Stimulated activated CD4-positive, alpha-beta T cell treated with anti-CD3 and anti-CD28 coated beads, Interleukin-12 subunit alpha, Interleukin-12 subunit beta, amount 100 ng/mL, for 4 hours (primary cell): ENCODE data around the gene B4GALT7.
A peak's percentile ranks its signal among the peaks of the same experiment; 100 is the strongest.
"Not testable (repeated sequence)": the region's sequence is repeated elsewhere in the genome, so short reads cannot be mapped to it uniquely, and the experiment has no call there.

ENCODE experiments used
- DNase-seq: peaks from one replicate; pipeline ENCODE4 v3.0.0-alpha.2; 2020

The B4GALT7 gene

GRCh38 chr5:177599731-177600507, at the start of gene B4GALT7:
B4GALT7 (plus strand) TSS chr5:177600132; CDS start chr5:177600211, 79 bp downstream.
- peak; percentile 88 for DNase-seq

- DNase-seq: no peak
Measured at GRCh38 chr5:177552839-177553455, 47.0 kb upstream of the B4GALT7 start.

DNA sequence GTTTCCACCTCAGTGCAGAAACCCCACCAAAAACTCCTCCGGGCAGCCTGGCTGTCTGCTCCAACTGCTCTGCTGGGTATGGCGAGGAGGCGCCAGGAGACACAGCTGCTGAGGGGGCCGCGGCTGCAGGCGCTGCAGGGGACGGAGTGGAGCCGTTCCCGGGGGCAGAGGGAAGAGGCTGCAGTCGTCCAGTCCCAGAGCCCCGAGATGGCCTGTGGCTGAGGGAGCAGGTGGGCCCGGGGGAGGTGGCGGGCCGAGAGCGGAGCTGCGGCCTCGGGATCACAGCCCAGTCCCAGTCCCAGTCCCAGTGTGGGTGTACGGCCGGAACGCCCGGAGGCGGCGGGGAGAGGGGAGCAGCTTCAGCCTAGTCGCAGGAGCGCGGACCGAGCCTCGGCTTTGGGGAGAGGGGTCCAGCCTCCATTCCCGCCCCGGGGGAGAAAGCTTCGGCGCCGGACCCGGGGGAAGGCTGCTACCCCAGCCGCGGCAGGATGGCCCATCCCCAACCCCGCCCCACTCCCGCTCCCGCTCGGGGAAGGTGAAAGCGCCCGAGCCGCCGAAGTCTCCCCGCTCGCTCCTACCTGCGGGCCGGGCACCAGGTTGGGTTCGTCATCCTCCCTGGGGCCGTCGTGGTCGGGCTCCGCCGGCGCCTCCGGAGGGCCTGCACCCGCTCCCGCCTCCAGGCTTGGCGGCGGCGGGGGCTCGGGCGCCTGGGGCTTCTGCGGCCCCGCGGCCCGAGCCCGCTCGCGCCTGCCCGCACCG, 46.1 kb upstream of the B4GALT7 start:
- DNase-seq: peak; percentile 43

- DNase-seq: peak; percentile 95
Measured at GRCh38 chr5:177554474-177555111, 45.3 kb upstream of the B4GALT7 start, which contains the start of gene FAM193B. FAM193B (minus strand) TSS chr5:177554563; CDS start chr5:177554458, 105 bp downstream.

DNA sequence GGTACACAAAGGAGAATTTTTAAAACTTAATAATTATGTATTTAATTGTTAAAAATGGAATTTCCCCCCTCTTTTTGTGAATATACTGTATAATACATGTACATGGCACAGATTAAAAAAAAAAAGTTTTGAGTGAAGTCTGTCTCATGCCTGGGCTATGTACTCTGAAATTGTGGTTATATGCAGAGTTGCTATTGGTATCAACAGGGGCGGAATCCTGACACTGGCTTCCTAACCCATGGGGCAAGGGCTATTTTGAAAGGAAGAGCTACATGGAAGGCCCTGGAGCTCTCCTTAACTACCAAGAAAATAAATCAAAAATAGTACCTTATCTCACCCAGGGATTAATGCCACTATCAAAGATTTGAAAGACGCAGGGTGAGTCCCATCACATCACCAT, 44.7 kb upstream of the B4GALT7 start:
- DNase-seq: no peak

GRCh38 chr5:177555665-177556064, 44.3 kb upstream of the B4GALT7 start:
- no peak for DNase-seq

- no peak for DNase-seq
Measured at GRCh38 chr5:177557041-177557647, 42.8 kb upstream of the B4GALT7 start.

GRCh38 chr5:177557796-177558195, 42.1 kb upstream of the B4GALT7 start:
- no peak for DNase-seq

DNA sequence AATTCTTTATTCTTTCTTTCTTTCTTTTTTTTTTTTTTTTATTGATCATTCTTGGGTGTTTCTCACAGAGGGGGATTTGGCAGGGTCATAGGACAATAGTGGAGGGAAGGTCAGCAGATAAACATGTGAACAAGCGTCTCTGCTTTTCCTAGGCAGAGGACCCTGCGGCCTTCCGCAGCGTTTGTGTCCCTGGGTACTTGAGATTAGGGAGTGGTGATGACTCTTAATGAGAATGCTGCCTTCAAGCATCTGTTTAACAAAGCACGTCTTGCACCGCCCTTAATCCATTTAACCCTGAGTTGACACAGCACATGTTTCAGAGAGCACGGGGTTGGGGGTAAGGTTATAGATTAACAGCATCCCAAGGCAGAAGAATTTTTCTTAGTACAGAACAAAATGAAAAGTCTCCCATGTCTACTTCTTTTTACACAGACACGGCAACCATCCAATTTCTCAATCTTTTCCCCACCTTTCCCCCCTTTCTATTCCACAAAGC, 40.4 kb upstream of the B4GALT7 start:
- DNase-seq: not testable (repeated sequence)

DNA sequence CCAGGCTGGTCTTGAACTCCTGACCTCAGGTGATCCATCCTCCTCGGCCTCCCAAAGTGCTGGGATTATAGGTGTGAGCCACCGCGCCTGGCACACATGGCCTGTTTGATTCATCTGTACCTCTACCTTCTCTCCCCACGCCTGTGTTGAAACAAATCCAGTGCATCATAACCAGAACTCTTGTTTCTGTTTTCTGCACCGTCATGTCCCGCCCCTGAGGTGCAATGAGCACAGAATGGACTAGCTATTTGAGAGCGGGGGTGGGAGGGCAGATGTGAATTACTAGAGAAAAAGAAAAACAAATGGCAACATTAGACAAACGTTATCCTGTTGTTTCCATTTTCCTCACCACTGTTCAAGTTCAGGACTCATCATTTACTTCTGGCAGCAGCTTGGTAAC, 34.9 kb upstream of the B4GALT7 start:
- DNase-seq: no peak

GRCh38 chr5:177568326-177568725, 31.6 kb upstream of the B4GALT7 start:
- no peak for DNase-seq

GRCh38 chr5:177569894-177570293, 30.0 kb upstream of the B4GALT7 start:
- DNase-seq: no peak

GRCh38 chr5:177575488-177575887, 24.4 kb upstream of the B4GALT7 start:
- DNase-seq: no peak

- DNase-seq: no peak
Measured at GRCh38 chr5:177576169-177576568, 23.8 kb upstream of the B4GALT7 start.

DNA sequence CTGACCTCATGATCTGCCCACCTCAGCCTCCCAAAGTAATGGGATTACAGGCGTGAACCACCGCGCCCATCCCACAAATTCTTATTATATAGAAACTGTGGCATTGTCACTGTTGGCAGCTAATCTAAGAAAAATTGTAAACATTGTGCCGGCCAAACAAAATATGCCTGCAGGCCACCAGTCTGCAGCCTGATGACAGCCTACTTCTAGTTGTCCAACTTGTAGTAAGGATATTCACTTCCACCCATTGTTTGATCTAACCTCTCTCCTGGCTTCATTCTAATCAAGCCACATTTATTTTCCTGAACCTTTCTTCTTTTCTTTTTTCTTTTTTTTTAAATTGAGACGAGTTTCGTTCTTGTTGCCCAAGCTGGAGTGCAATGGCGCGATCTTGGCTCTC, 21.6 kb upstream of the B4GALT7 start:
- no peak for DNase-seq

GRCh38 chr5:177588413-177588909, 11.5 kb upstream of the B4GALT7 start:
- no peak for DNase-seq

- no peak for DNase-seq
Measured at GRCh38 chr5:177590406-177590805, 9.5 kb upstream of the B4GALT7 start.

GRCh38 chr5:177591690-177592009, 8.3 kb upstream of the B4GALT7 start:
- DNase-seq: no peak

DNA sequence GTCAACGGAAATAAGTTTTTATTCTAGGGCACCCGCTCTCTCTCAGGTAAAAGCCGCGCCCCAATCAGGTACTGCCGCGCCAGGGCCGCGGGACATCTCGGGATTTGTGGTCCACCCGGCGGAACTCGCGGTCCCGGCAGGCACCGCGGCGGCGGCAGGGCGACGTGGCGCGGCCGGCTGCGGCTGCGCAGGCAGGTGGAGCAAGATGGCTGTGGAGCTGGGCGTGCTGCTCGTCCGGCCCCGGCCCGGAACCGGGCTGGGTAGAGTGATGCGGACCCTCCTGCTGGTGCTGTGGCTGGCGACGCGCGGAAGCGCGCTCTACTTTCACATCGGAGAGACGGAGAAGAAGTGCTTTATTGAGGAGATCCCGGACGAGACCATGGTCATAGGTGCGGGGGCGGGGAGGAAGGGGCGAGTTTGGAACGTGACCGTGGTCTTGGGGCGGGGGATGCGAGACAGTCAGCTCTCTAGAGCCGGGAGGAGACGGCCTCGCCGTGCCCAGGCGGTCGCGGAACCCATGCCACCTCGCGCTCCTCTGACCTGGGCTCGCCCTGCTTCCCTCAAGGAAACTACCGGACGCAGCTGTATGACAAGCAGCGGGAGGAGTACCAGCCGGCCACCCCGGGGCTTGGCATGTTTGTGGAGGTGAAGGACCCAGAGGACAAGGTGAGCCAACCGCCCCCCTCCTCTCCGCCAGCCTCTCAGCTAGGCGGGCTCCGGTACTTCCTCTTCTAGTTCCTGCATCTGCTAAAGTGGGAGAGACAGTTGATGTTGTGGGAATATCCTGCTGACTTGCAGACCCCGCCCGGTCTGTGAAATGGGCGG, 7.7 kb upstream of the B4GALT7 start, which contains the start of gene TMED9:
TMED9 (plus strand) TSS at position 194 of the 825 bp plus-strand sequence; CDS start at position 206, 12 bp downstream.
- DNase-seq: peak; percentile 85

DNA sequence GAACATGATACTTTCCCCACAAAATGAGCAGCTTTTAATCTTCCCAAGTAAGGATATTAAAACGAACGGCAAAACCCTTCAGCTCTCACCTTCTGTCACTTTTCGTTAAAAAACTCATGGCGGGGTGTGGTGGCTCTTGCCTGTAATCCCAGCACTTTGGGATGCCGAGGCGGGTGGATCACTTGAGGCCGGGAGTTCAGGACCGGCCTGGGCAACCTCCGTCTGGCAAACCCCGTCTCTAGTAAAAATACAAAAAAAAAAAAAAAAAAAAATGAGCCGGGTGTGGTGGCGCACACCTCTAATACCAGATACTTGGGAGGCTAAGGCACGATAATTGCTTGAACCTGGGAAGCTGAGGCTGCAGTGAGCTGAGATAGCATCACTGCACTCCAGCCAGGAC, 7.0 kb upstream of the B4GALT7 start:
- no peak for DNase-seq

- no peak for DNase-seq
Measured at GRCh38 chr5:177593511-177593910, 6.4 kb upstream of the B4GALT7 start.
